GM12878 (cell line): ENCODE results near the gene SSR2.

ENCODE experiments used
- CHD1 ChIP-seq: IDR thresholded peaks from 2 replicates; pipeline ENCODE4 v1.6.1; 2012; ENCODE audit warnings: low read depth, low read length, improper control_type of control experiment
- CHD2 ChIP-seq: IDR thresholded peaks from 2 replicates; pipeline ENCODE4 v1.6.1; 2011; ENCODE audit warnings: low read depth, low read length, improper control_type of control experiment, borderline replicate concordance
- CTCF ChIP-seq, 3 experiments: IDR thresholded peaks in 2 of 3; conservative IDR thresholded peaks in 1 of 3; 2 replicates each; pipeline ENCODE4 v1.5.1; 2011; ENCODE audit warnings: low read depth in 3 of 3, low read length in 3 of 3, mild to moderate bottlenecking in 3 of 3, control low read depth in 2 of 3, moderate library complexity in 2 of 3, inconsistent platforms in 1 of 3, mixed read lengths in 1 of 3; ENCODE audit not compliant: control insufficient read depth in 2 of 3, insufficient read depth in 1 of 3; ENCODE audit errors: extremely low read depth in 1 of 3
- EGR1 ChIP-seq, 2 experiments: IDR thresholded peaks; 1 replicate in 1 of 2; 2 replicates in 1 of 2; pipeline ENCODE4 v1.6.1; 2011 to 2012; ENCODE audit warnings: low read depth in 2 of 2, low read length in 2 of 2, borderline replicate concordance in 1 of 2, mild to moderate bottlenecking in 1 of 2, moderate library complexity in 1 of 2
- ESRRA ChIP-seq: IDR thresholded peaks from 2 replicates; pipeline ENCODE4 v1.6.1; 2012; ENCODE audit warnings: mild to moderate bottlenecking, low read length, improper control_type of control experiment
- EZH2 ChIP-seq: IDR thresholded peaks from 2 replicates; pipeline ENCODE4 v1.6.1; 2012; ENCODE audit warnings: low read depth, mild to moderate bottlenecking, control low read depth, inconsistent platforms, low read length, borderline replicate concordance; ENCODE audit not compliant: control insufficient read depth
- NR2C2 ChIP-seq: IDR thresholded peaks from 2 replicates; pipeline ENCODE4 v1.6.1; 2011; ENCODE audit warnings: borderline replicate concordance, low read depth; ENCODE audit not compliant: control insufficient read depth, insufficient read length
- RCOR1 ChIP-seq: conservative IDR thresholded peaks from 2 replicates; pipeline ENCODE4 v1.6.1; 2012; ENCODE audit warnings: low read depth, low read length, improper control_type of control experiment
- REST ChIP-seq: IDR thresholded peaks from 2 replicates; pipeline ENCODE4 v1.6.1; 2012; ENCODE audit warnings: mild to moderate bottlenecking, low read depth, low read length
- SREBF2 ChIP-seq: IDR thresholded peaks from 2 replicates; pipeline ENCODE4 v1.6.1; 2012; ENCODE audit warnings: mild to moderate bottlenecking, low read length
- ZBTB4 ChIP-seq: fragments of 450-650 bp; formaldehyde crosslinking; IDR thresholded peaks from 2 replicates; pipeline ENCODE4 v1.4.0; 2022; ENCODE audit warnings: mild to moderate bottlenecking, moderate library complexity

- no peak for TF ChIP-seq EGR1 (IDR thresholded peaks at IDR 0.05; ENCODE audit: borderline replicate concordance in 1 of 2, low read depth in 2 of 2, low read length in 2 of 2)
- TF ChIP-seq EZH2: no peak
- TF ChIP-seq CTCF (IDR thresholded peaks at IDR 0.05 in 2 of 3, conservative IDR thresholded peaks at IDR 0.05 in 1 of 3; ENCODE audit: control insufficient read depth in 2 of 3, extremely low read depth in 1 of 3, insufficient read depth in 1 of 3, low read depth in 3 of 3, low read length in 3 of 3): no peak
- TF ChIP-seq ESRRA: no peak
- no peak for TF ChIP-seq CHD2
- TF ChIP-seq ZBTB4 (CRISPR knock-in tag): no peak
- TF ChIP-seq REST: no peak
- TF ChIP-seq CHD1: no peak
- no peak for TF ChIP-seq SREBF2
- TF ChIP-seq RCOR1: no peak
- no peak for TF ChIP-seq NR2C2
Measured at GRCh38 chr1:156024801-156025200, 4.0 kb upstream of the SSR2 start.
